Measurements from ENCODE around the gene CCDC50. TPM values are rescaled to one million over a fixed set of nuclear protein-coding genes. Genes with fewer than 3 reads are reported as not detected.
A peak's percentile ranks its signal among the peaks of the same experiment; 100 is the strongest.

CCDC50 gene
- total RNA-seq, 1 donor from 2014 or later: 51.0 TPM

DNA sequence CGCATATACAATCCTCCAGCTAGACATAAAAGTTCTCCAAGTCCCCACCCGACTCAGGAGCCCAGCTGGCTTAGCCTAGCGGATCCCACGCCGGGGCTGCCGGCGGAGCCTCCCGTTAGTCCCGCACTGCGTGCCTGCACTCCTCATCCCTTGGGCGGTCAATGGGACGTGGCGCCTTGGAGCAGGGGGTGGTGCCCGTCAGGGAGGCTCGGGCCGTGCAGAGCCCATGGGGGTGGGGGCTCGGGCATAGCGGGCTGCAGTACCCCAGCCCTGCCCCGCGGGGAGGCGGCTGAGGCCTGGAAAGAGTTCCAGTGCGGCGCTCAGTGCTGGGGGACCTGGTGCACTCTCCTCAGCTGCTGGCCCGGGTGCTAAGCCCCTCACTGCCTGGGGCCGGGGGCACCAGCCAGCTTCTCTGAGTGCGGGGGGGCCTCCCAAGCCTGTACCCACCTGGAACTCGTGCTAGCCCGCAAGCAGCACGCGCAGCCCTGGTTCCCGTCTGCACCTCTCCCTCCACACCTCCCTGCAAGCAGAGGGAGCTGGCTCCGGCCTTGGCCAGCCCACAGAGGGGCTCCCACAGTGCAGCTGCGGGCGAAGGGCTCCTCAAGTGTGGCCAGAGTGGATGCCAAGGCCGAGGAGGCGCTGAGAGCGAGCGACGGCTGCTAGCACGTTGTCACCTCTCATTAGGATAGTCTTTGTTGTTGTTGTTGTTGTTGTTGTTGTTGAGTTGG, 12.2 kb upstream of the CCDC50 start:
- no peak for DNase-seq (ENCODE audit: low read depth)

- no peak for DNase-seq (ENCODE audit: low read depth)
These were observed 8.9 kb upstream of the CCDC50 start for GRCh38 chr3:191320316-191320715.

DNA sequence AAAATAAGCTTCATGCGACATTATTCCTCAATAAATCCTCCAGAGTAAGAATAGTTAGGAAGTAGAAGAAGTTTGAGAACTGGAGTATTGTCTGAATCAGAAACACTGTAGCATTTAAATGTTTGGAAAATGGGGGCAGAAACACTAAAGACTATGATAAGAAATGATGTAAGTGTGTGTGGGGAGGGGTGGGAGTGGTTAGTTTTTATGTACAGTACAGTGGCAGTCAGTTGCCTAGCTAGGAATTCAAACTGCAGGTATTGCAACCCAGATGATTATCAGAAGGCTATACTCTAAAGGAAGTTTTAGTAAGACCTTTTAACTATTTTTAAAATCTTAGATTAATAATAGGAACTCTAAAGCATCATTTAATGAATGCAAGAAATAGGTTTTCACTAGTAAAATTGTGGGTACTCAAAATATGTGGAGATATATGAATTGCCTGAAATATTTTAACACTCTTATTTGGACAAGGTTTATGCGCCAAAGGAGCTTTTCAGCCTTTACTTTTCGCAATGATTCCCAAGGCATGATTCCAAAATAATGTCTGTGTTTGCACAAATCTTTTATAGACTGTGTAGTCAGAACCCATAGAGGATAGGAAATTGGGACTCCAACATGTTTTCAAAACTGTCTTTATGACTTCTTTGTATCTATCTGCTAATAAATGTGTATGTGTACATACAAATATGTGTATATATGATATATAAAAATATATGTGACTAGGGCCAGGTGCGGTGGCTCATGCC, 8.0 kb upstream of the CCDC50 start:
- DNase-seq (ENCODE audit: low read depth): no peak

- DNase-seq (ENCODE audit: low read depth): no peak
These were observed 4.3 kb upstream of the CCDC50 start for GRCh38 chr3:191324936-191325335.

DNA sequence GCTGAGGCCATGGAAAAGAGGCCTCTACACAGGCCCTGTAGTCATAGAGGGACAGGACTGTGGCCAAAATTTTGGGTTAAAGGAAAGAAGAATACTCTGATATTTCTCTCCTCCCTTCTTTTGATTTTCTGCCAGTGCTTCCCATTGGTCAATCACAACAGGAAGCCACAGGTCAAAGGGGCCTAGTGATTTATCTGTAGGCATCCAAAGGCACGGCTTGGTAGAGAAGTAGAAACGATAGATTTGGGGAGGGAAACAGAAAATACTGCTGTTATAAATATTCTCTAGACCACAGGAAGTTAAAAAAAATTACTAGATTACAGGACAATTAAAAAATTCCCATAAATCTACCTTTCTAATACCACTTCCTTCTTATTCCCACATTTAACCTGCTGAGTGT, 1.7 kb upstream of the CCDC50 start:
- no peak for DNase-seq (ENCODE audit: low read depth)

DNA sequence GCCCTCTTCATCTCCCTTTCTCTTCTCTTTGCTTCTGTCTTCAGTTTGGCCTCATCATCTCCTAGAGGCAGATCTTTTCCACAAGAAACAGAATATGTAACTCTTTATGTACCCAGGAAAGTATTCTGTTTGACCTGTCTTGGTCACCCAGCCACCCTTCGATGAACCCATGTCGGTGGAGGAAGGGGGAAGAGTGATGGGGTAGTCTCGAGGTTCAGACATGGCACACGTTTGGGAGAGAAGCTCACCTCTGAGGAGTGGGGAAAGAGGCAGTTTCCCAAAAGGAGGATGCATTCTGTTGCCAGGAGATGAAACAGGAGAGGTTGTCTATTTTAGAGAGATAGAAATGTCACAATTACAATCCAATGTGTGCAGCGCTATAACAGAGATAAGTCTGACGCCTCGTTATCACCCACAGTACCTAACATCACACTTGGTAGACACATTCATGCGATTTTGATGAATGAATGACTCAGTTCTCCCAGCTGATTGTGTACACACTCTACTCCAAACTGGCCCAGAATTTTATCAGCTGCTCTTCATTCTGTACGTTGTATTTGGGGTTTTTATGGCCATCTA, 722 bp upstream of the CCDC50 start:
- no peak for DNase-seq (ENCODE audit: low read depth)

- peak; percentile 72 for DNase-seq (ENCODE audit: low read depth)
These were observed 698 bp downstream of the CCDC50 start, which contains the start of gene UTS2B for GRCh38 chr3:191329654-191330529. UTS2B (minus strand) TSS chr3:191330526; CDS start chr3:191282189, 48,337 bp downstream.

DNA sequence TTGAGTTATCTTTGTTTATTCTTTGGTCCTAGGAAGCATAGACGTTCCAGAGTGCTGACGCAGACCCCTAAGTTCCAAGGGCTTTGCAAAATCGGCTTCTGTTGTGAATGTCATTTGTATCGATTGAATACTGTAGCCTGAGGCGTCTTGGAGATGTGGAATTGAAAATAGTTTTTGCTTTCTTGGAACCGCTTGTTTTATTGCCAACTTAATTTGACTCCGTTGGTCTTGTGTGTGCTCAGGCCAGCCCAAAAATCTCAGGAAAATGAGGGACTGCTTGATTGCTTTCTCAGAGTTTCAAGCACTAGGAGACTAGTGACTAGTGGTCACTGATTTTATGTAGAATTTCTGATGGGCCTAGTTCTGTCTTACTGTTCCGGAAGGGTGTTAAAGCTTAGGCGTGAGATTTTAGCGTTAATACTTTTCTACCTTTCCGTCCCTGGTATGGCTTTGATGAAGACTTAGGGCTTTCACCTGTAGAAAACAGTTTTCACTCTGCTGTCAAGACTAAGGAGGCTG, 1.4 kb downstream of the CCDC50 start:
- peak; percentile 49 for DNase-seq (ENCODE audit: low read depth)

GRCh38 chr3:191331388-191331787, 2.2 kb downstream of the CCDC50 start:
- peak; percentile 33 for DNase-seq (ENCODE audit: low read depth)

DNA sequence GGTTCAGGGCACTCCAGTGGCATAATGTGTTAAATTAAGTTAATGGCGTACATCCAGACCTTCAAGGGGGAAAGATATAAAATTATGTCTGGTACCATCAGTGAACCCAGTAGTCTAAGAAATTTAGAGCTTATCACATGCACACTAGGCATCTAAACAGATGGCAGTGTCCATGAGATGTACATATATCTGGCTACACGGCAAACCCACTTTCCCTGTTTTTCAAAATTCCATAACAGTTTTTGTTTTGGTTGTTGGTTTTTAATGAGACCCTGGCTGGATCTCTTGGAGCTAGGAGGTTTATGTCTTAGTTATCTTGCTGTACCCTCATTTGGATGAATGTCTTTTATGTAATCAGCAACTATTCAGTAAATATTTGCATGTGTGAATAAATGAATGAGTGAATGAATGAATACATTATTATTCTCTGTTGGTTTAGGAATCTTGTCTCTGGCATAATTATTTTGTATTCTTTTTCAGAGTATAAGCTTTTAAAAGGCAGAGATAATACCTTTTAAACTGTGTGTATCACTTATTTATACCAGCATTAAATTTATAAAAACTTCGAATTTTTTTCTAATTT, 4.2 kb downstream of the CCDC50 start:
- no peak for DNase-seq (ENCODE audit: low read depth)

DNA sequence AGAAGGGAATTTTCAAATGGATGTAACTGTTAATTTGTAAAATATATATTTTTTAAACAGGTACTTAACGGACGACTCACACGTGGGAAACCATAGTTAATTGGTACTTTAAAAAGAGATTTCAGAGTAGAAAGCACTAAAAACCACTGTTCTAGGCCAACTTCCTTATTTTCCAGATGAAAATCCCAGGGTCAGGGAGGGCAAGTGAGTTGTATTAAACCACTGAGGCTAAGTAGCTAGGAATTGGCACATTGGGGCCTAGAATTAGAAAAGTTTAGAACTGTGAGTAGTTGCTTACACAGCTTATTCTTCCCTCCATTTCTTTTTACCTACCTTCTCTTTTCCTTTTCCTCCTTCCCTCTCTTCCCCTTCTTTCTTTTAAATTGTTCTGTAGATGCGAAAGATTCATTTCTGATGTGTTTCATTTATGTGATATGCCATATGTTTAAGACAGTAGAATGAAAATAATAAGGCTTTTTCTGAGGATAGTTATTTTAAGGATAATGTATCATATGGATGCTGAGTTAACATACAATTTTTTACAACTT, 5.2 kb downstream of the CCDC50 start:
- DNase-seq (ENCODE audit: low read depth): no peak

DNA sequence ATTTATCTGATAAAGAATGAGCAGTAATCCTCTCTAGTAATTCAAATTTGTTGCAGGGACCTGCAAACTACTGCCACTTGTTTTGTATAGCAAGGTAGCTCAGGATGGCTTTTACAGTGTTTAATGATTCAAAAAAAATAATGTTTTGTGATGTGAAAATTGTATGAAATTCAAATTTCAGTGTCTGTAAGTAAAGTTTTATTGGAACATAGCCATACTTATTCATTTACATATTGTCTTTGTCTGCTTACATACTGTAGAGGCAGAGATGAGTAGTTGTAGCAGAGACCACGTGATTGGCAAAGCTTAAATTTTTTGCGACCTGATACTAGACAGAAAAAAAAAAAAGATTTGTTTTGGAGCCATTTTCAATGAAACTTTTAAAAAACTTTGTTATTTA, 7.6 kb downstream of the CCDC50 start:
- no peak for DNase-seq (ENCODE audit: low read depth)

GRCh38 chr3:191338177-191338488, 8.9 kb downstream of the CCDC50 start:
- no peak for DNase-seq (ENCODE audit: low read depth)

- DNase-seq (ENCODE audit: low read depth): no peak
These were observed 10.2 kb downstream of the CCDC50 start for GRCh38 chr3:191339316-191339917.

- DNase-seq (ENCODE audit: low read depth): no peak
These were observed 11.2 kb downstream of the CCDC50 start for GRCh38 chr3:191340351-191340750.

DNA sequence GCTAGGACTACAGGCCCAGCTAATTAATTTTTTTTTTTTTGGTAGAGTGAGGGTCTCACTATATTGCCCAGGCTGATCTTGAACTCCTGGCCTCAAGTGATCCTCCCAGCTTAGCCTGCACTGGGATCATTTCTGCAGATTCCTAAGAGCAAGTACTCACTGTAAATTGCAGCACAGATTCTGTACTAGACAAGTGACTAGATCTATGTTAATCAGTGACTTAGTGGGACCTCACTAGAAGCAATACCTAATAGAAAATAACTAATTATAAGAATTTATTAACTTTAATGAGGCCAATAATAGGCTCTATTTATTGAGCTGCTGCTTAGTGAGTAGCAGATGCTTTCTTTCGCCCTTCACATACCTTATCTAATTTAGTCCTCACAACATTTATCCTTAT, 11.8 kb downstream of the CCDC50 start:
- DNase-seq (ENCODE audit: low read depth): no peak

DNA sequence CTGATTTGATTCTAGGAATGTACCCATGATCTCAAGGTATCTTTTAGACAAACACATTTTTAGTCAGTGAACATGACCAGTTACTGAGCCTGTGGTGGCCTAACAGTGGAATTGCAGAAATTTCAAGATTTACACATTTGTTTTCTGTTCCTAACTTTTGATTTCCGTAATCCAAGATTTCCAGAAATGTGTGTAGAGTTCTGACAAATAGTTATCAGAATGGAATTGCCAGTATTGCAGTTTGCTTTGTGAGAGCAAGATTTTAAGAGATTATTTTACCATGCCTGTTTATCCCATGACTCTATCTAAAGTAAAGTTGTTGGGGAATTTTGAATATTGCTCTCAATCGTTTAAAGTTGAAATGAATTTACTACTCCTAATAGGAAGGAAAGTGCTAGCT, 12.8 kb downstream of the CCDC50 start:
- no peak for DNase-seq (ENCODE audit: low read depth)

- no peak for DNase-seq (ENCODE audit: low read depth)
These were observed 13.2 kb downstream of the CCDC50 start for GRCh38 chr3:191342411-191342810.

DNA sequence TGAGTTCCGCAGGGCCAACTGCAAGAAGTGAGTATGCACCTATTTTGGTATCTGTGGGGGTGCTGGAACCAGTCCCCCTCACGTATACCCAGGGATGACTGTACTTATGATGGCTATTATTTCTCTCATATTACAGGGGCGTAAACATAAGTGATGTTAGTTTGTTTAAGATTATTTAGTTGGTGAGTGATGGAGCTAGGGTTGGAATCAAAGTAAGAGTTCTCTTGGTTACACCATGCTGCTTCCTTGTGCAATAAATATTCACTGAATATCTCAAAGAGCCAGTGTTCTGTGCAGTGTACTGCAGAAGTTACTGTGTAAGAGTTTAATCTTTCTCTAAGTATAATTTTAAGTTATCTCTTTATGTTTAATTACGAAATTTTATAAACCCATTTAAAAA, 13.9 kb downstream of the CCDC50 start:
- DNase-seq (ENCODE audit: low read depth): no peak

- DNase-seq (ENCODE audit: low read depth): no peak
These were observed 14.7 kb downstream of the CCDC50 start for GRCh38 chr3:191343913-191344312.

All from myocyte (in vitro differentiated cells).